Uterus (tissue), 4 donors: ENCODE data around the gene NR1H3. TPM values are rescaled to one million over a fixed set of nuclear protein-coding genes. Genes with fewer than 3 reads are reported as not detected.

Experiments
- DNase-seq, 2 donors: peaks; one replicate each; pipeline ENCODE4 v3.0.0-alpha.2; 2019 to 2020
- H3K27ac ChIP-seq, 2 donors: fragments of 200-600 bp; sonication (generic); 1 replicate in 1 of 2; 2 replicates in 1 of 2; pipeline ENCODE4 v1.5.1; 2016 to 2018
- H3K27me3 ChIP-seq, 2 donors: fragments of 200-600 bp; sonication (generic); one replicate each; pipeline ENCODE4 v1.5.1; 2018 to 2019; ENCODE audit warnings: control low read depth in 1 of 2
- H3K36me3 ChIP-seq, 2 donors: fragments of 200-600 bp; sonication (generic); one replicate each; pipeline ENCODE4 v1.5.1; 2019; ENCODE audit warnings: control low read depth in 1 of 2
- H3K4me1 ChIP-seq, 2 donors: fragments of 200-600 bp; sonication (generic); one replicate each; pipeline ENCODE4 v1.5.1; 2018 to 2019; ENCODE audit warnings: control low read depth in 1 of 2
- H3K4me3 ChIP-seq, 2 donors: fragments of 200-600 bp; sonication (generic); 1 replicate in 1 of 2; 2 replicates in 1 of 2; pipeline ENCODE4 v1.5.1; 2018 to 2019; ENCODE audit warnings: mild to moderate bottlenecking in 1 of 2
- H3K9me3 ChIP-seq, 2 donors: fragments of 200-600 bp; sonication (generic); one replicate each; pipeline ENCODE4 v1.5.1; 2019; ENCODE audit warnings: control low read depth in 1 of 2
- POLR2A ChIP-seq, 2 donors: fragments of 450-650 bp; IDR thresholded peaks; one replicate each; pipeline ENCODE4 v1.6.1; 2016; ENCODE audit warnings: antibody characterized with exemption in 2 of 2, mild to moderate bottlenecking in 1 of 2, moderate library complexity in 1 of 2
- intact Hi-C: fragments of 100-400 bp; cut with DNase I; formaldehyde crosslinking; loops from one replicate; pipeline ENCODE4 v1.15.1; 2023; ENCODE audit warnings: low total_unique reads
- total RNA-seq, 4 donors: library from RNA; depleted of rRNA in 3 of 4; stranded (reverse); fragments of >200 nt in 3 of 4; gene quantifications; one replicate each; pipeline versions ENCODE4 v1.1.0 to v1.2.4, GENCODE V29; 2014 to 2023
- TF ChIP-seq, protein P1 (sequence below), 4 experiments: fragments of 200-600 bp in 2 of 4; fragments of 450-650 bp in 2 of 4; sonication (generic) in 2 of 4; IDR thresholded peaks; one replicate each; pipeline ENCODE4 v1.5.1; 2016 to 2019; ENCODE audit warnings: antibody characterized with exemption in 4 of 4, mild to moderate bottlenecking in 2 of 4, moderate library complexity in 1 of 4
- donor health status: DM: yes; HTN: yes; CAD: no.

NR1H3 gene
- total RNA-seq, 4 donors from 2014 or later = 14.1 to 49.0 (median 31.9) TPM

DNA sequence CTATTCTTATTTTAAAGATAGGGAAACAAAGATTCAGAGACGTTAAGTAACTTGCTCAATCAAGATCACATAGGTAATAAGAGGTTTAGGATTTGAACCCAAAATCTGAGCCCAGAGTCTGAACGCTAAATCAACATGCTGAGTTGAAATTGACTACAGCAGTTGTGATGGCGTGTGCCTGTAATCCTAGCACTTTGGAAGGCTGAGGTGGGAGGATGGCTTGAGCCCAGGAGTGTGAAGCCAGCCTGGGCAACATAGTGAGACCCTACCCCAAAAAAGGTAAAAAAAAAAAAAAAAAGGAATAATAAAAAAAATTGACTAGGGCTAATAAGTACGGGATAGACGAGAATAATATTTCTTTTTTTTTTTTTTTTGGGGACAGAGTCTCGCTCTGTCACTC, 1.4 kb upstream of the NR1H3 start:
- intact Hi-C loops = no loop called here
- H3K27ac ChIP-seq = peak overlapping the region; percentile 72 to 84
- TF ChIP-seq, protein P1, sequence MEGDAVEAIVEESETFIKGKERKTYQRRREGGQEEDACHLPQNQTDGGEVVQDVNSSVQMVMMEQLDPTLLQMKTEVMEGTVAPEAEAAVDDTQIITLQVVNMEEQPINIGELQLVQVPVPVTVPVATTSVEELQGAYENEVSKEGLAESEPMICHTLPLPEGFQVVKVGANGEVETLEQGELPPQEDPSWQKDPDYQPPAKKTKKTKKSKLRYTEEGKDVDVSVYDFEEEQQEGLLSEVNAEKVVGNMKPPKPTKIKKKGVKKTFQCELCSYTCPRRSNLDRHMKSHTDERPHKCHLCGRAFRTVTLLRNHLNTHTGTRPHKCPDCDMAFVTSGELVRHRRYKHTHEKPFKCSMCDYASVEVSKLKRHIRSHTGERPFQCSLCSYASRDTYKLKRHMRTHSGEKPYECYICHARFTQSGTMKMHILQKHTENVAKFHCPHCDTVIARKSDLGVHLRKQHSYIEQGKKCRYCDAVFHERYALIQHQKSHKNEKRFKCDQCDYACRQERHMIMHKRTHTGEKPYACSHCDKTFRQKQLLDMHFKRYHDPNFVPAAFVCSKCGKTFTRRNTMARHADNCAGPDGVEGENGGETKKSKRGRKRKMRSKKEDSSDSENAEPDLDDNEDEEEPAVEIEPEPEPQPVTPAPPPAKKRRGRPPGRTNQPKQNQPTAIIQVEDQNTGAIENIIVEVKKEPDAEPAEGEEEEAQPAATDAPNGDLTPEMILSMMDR (IDR thresholded peaks at IDR 0.05) = no peak
- TF ChIP-seq POLR2A (IDR thresholded peaks at IDR 0.05) = no peak

DNA sequence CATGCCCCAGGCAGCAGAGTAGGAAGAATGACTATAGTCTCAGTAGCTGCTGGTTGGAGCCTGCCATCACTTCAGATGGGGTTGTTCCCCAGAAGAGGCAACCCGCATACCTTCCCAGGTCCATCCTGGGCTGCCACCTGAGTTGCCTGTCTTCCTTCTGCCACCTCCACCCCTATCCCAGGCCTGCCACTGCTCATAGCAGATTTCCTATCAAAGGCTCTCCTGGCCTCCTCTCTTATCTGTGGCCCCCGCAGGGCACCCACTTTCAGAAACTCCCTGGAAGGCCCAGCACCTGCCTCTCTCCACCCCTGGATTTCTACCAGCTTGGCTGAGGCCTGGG, 649 bp upstream of the NR1H3 start:
- Histone ChIP-seq H3K36me3 (no peaks in the 10 kb centered on the region), H3K27me3 (no peaks in the 10 kb centered on the region), H3K4me1 (peaks cover 0 to 9% of the 10 kb centered on the region in 2 donors), H3K9me3 (no peaks in the 10 kb centered on the region), H3K27ac (peak overlapping the region; percentile 81 to 86), H3K4me3 (peak overlapping the region in 1 of 2 donors; percentile 21)
- intact Hi-C loops = no loop called here
- TF ChIP-seq, protein P1 (IDR thresholded peaks at IDR 0.05) = no peak
- no peak for TF ChIP-seq POLR2A (IDR thresholded peaks at IDR 0.05)
- no peak for DNase-seq

More for the DNA sequence above, 1.4 kb upstream of the NR1H3 start:
- DNase-seq = no peak
- Histone ChIP-seq H3K4me1 (peaks cover 0 to 9% of the 10 kb centered on the region in 2 donors), H3K36me3 (no peaks in the 10 kb centered on the region), H3K9me3 (no peaks in the 10 kb centered on the region), H3K4me3 (no peak overlapping the region), H3K27me3 (no peaks in the 10 kb centered on the region)

DNA sequence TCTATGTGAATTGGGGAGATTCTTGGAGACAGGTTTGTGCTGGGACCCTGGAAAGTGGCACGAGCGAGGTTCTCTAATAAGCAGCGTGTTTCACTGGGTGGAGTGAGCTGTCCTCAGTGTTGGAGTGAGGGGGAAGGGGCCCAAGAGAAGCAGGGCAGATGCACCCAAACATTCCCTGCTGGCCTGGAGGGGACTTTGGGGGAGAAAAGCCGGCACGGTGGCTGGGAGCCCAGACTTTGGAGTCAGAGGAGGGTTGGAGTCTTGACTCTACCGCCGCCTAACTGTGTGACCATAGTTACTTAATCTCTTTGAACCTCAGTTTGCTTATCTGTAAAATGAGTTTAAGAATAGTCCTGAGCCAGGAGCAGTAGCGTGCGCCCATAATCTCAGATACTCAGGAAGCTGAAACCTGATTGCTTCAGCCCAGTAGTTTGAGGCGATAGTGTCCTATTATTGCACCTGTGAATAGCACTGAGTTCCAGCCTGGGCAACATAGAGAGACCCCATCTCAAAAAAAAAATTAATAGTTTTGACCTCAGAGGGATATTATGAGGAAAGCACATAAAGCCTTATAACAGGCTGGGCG, 614 bp downstream of the NR1H3 start:
- H3K9me3 ChIP-seq = no peaks in the 10 kb centered on the region
- no peak for TF ChIP-seq POLR2A (IDR thresholded peaks at IDR 0.05)
- TF ChIP-seq, protein P1 (IDR thresholded peaks at IDR 0.05) = no peak
- peak overlapping the region; percentile 81 to 86 for H3K27ac ChIP-seq
- peaks cover 0 to 9% of the 10 kb centered on the region in 2 donors for H3K4me1 ChIP-seq
- peak overlapping the region; percentile 21 to 23 for H3K4me3 ChIP-seq
- DNase-seq = no peak
- intact Hi-C loops = no loop called here
- H3K27me3 ChIP-seq = no peaks in the 10 kb centered on the region
- no peaks in the 10 kb centered on the region for H3K36me3 ChIP-seq

DNA sequence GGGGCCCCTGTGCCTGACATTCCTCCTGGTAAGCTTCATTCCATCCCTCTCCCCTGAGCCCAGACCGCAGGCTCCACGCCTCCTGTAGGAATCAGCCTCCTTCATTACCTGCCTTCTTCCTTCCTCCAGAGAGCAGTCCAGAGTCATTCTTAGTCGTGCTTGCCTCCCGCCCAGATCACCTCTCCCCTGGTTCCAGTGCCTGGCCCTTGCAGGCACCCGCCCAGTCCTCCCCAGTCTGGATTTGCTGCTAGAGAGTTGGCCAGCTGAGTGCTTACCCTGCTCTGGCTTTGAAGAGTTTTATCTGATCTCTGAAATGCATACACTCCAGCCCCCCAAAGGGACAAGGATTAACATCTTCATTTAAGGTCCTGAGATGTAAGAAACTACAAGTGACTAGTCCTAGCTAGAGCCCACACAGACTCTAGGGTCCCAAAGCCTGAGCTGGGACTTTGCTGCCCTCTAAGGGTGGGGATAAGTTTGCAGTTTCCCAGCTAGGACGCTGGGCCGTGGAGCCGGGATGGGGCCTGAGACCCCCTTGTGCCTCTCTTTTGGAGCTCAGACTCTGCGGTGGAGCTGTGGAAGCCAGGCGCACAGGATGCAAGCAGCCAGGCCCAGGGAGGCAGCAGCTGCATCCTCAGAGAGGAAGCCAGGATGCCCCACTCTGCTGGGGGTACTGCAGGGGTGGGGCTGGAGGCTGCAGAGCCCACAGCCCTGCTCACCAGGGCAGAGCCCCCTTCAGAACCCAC, 1.6 kb downstream of the NR1H3 start:
- Histone ChIP-seq H3K4me3 (no peak overlapping the region), H3K4me1 (peaks cover 0 to 9% of the 10 kb centered on the region in 2 donors), H3K27me3 (no peaks in the 10 kb centered on the region), H3K27ac (peak overlapping the region; percentile 81 to 86), H3K36me3 (no peaks in the 10 kb centered on the region), H3K9me3 (no peaks in the 10 kb centered on the region)
- TF ChIP-seq, protein P1 (IDR thresholded peaks at IDR 0.05) = peak; percentile 16 to 44 (median 28)
- TF ChIP-seq POLR2A (IDR thresholded peaks at IDR 0.05) = no peak
- no peak for DNase-seq
- intact Hi-C loops = no loop called here

DNA sequence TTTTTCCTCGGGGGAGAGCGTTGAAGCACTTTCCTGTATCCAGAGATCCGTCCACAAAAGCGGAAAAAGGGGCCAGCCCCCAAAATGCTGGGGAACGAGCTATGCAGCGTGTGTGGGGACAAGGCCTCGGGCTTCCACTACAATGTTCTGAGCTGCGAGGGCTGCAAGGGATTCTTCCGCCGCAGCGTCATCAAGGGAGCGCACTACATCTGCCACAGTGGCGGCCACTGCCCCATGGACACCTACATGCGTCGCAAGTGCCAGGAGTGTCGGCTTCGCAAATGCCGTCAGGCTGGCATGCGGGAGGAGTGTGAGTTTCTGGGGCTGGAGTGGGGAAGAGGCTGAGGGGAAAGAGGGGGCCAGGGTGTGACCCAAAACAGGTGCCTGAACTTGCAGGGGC, 2.6 kb downstream of the NR1H3 start:
- TF ChIP-seq, protein P1 (IDR thresholded peaks at IDR 0.05) = no peak
- no peak for TF ChIP-seq POLR2A (IDR thresholded peaks at IDR 0.05)
- H3K4me1 ChIP-seq = peaks cover 0 to 9% of the 10 kb centered on the region in 2 donors
- no peak overlapping the region for H3K27ac ChIP-seq
- no peaks in the 10 kb centered on the region for H3K36me3 ChIP-seq
- no peak overlapping the region for H3K4me3 ChIP-seq
- intact Hi-C loops = loop anchor here (10.0 kb wide), 1 partner anchor 86 kb away; the partner anchor contains the start of gene ARFGAP2
- DNase-seq = no peak
- H3K27me3 ChIP-seq = no peaks in the 10 kb centered on the region
- H3K9me3 ChIP-seq = no peaks in the 10 kb centered on the region
